Spleen (tissue), 11 donors: ENCODE data around the gene PRUNE1. TPM values are rescaled to one million over a fixed set of nuclear protein-coding genes. Genes with fewer than 3 reads are reported as not detected.

Source experiments
- DNase-seq: peaks from one replicate; pipeline ENCODE4 v3.0.0-alpha.2; 2020
- H3K27ac ChIP-seq, 8 donors: fragments of 200-600 bp; sonication (generic) in 7 of 8; 1 replicate in 4 of 8; 2 replicates in 4 of 8; pipeline versions ENCODE4 v1.5.0 to v1.8.0; 2016 to 2021; ENCODE audit warnings: inconsistent platforms in 4 of 8, mild to moderate bottlenecking in 4 of 8, moderate library complexity in 1 of 8
- H3K27me3 ChIP-seq, 7 donors: fragments of 200-600 bp; sonication (generic) in 6 of 7; replicated peaks in 1 of 7; 1 replicate in 4 of 7; 2 replicates in 3 of 7; pipeline versions ENCODE4 v1.5.0 to v1.8.0; 2016 to 2021; ENCODE audit warnings: inconsistent platforms in 3 of 7, mild to moderate bottlenecking in 1 of 7
- H3K36me3 ChIP-seq, 6 donors: fragments of 200-600 bp; sonication (generic) in 5 of 6; 1 replicate in 4 of 6; 2 replicates in 2 of 6; pipeline versions ENCODE4 v1.5.0 to v1.8.0; 2016 to 2021; ENCODE audit warnings: inconsistent platforms in 2 of 6
- H3K4me1 ChIP-seq, 6 donors: fragments of 200-600 bp; sonication (generic) in 5 of 6; 1 replicate in 3 of 6; 2 replicates in 3 of 6; pipeline versions ENCODE4 v1.5.0 to v1.8.0; 2016 to 2021; ENCODE audit warnings: inconsistent platforms in 3 of 6
- H3K4me3 ChIP-seq, 8 donors: fragments of 200-600 bp; sonication (generic) in 7 of 8; 1 replicate in 4 of 8; 2 replicates in 4 of 8; pipeline versions ENCODE4 v1.5.0 to v1.8.0; 2016 to 2021; ENCODE audit warnings: inconsistent platforms in 4 of 8, mild to moderate bottlenecking in 4 of 8, moderate library complexity in 2 of 8
- H3K9me3 ChIP-seq, 8 donors: fragments of 200-600 bp; sonication (generic) in 7 of 8; 1 replicate in 4 of 8; 2 replicates in 4 of 8; pipeline versions ENCODE4 v1.5.0 to v1.8.0; 2016 to 2021; ENCODE audit warnings: inconsistent platforms in 4 of 8
- POLR2A ChIP-seq, 3 donors: fragments of 450-650 bp; IDR thresholded peaks; one replicate each; pipeline ENCODE4 v1.5.1; 2017; ENCODE audit warnings: antibody characterized with exemption in 3 of 3, mild to moderate bottlenecking in 1 of 3
- POLR2AphosphoS5 ChIP-seq, 3 donors: sonication (generic); formaldehyde crosslinking; IDR thresholded peaks; one replicate each; pipeline ENCODE4 v1.5.1; 2017; ENCODE audit warnings: antibody characterized with exemption in 3 of 3
- WGBS, 5 donors: extraction: QIAGEN DNeasy Blood & Tissue Kit in 3 of 5; methylation state at CpG; one replicate each; pipeline versions ENCODE4 v1.1.5 to v1.1.7; 2013 to 2018; 5-methylcytosine and 5-hydroxymethylcytosine counted together
- intact Hi-C: fragments of 100-400 bp; cut with DNase I; formaldehyde crosslinking; loops from one replicate; pipeline ENCODE4 v1.15.0; 2023; ENCODE audit warnings: low total_unique reads
- polyA plus RNA-seq, 3 donors: library from polyadenylated mRNA; stranded (reverse); fragments of 200-250 nt; gene quantifications; one replicate each; pipeline ENCODE4 v1.2.1, GENCODE V29; 2013
- total RNA-seq, 7 donors: library from RNA; depleted of rRNA in 3 of 7; stranded (reverse); fragments of >200 nt in 3 of 7; fragmentation: NEBNext Ultra II Directional in 4 of 7; extraction: Animal tissue kit (Norgen Biotek cat#: 25700) in 4 of 7; gene quantifications; one replicate each; pipeline versions ENCODE4 v1.1.0 to v1.2.1, GENCODE V29; 2016 to 2021
- TF ChIP-seq, protein P1 (sequence below), 11 experiments: fragments of 200-600 bp in 7 of 11; fragments of 450-650 bp in 4 of 11; sonication (generic) in 4 of 11; IDR thresholded peaks in 8 of 11; conservative IDR thresholded peaks in 3 of 11; 1 replicate in 7 of 11; 2 replicates in 4 of 11; pipeline versions ENCODE4 v1.4.0 to v1.8.0; 2016 to 2021; ENCODE audit warnings: antibody characterized with exemption in 11 of 11, inconsistent platforms in 4 of 11, mild to moderate bottlenecking in 1 of 11
- donor health status: healthy with polysubstance abuse.
- donor health status: DM: no; HTN: no; CAD: no; lungs with moderate emphysema.
- donor health status: DM: no; HTN: no; CAD: no.
- donor health status: Bipolar disorder and iron deficiency.
- donor health status: healthy.
- donor health status: DM: no; HTN: no; CAD: no.
- donor health status: DM: yes; HTN: yes; CAD: no.

The PRUNE1 gene
- total and polyA plus RNA-seq, 10 donors, result 9.2 to 22.6 (median 17.0) TPM

DNA sequence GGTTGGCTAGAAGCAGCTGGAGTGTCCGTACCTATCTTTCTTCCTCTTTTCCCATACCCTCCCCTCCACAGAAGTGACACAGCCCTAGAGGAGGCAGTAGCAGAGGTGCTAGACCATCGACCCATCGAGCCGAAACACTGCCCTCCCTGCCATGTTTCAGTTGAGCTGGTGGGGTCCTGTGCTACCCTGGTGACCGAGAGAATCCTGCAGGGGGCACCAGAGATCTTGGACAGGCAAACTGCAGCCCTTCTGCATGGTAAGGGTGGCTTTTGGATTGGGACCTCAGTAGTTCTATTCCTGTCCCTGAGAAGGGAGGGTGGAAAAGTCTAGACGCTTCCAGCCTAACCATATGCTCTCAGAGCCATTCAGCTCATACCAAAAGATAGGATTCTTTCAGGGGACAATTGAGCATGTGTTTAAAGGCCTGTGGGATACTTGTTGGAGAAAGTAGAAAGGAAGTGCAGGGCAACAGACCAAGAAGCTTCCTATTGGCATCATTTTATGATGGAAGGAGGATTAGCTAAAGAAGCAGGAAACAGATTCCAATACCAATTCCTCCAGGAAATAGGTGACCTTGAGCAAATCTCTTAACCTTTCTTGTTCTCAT is 16.4 kb downstream of the PRUNE1 start:
- Histone ChIP-seq H3K9me3 (no peaks in the 10 kb centered on the region), H3K4me1 (peaks cover 6 to 12% (median 8%) of the 10 kb centered on the region in 6 donors), H3K4me3 (no peak overlapping the region), H3K36me3 (peaks cover 0 to 81% (median 43%) of the 10 kb centered on the region in 6 donors), H3K27me3 (no peaks in the 10 kb centered on the region), H3K27ac (peak overlapping the region; percentile 4 to 51 (median 24))
- peak; percentile 91 for DNase-seq
- intact Hi-C loops, result no loop called here
- 17 to 24% (median 21%) methylated on average over 6 of the region's 6 CpGs for WGBS, 5 donors
- peak in 2 of 3 donors; percentile 45 to 69 for TF ChIP-seq POLR2AphosphoS5 (IDR thresholded peaks at IDR 0.05)
- TF ChIP-seq, protein P1, sequence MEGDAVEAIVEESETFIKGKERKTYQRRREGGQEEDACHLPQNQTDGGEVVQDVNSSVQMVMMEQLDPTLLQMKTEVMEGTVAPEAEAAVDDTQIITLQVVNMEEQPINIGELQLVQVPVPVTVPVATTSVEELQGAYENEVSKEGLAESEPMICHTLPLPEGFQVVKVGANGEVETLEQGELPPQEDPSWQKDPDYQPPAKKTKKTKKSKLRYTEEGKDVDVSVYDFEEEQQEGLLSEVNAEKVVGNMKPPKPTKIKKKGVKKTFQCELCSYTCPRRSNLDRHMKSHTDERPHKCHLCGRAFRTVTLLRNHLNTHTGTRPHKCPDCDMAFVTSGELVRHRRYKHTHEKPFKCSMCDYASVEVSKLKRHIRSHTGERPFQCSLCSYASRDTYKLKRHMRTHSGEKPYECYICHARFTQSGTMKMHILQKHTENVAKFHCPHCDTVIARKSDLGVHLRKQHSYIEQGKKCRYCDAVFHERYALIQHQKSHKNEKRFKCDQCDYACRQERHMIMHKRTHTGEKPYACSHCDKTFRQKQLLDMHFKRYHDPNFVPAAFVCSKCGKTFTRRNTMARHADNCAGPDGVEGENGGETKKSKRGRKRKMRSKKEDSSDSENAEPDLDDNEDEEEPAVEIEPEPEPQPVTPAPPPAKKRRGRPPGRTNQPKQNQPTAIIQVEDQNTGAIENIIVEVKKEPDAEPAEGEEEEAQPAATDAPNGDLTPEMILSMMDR (IDR thresholded peaks at IDR 0.05 in 8 of 11, conservative IDR thresholded peaks at IDR 0.05 in 3 of 11), result peak; percentile 74 to 92 (median 83)
- no peak for TF ChIP-seq POLR2A (IDR thresholded peaks at IDR 0.05)

DNA sequence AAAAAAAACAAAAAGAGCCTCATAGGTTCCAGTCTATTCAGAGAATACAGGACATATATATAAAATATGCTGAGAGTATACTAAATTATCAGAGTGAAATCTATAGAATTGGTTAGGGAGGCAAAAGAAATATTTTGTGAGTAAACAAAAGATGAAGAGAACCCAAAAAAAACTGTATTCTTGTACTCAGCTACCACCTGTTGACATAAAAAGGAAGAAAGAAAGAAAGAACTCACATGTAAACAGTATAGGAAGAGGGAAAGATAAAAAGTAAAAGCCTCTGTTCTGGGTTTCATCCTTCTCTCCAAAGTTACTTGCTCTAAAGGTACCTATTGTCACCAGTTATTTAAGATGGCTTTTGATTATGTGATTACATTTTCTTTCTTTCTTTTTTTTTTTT is 18.2 kb downstream of the PRUNE1 start:
- intact Hi-C loops, result no loop called here
- H3K4me3 ChIP-seq, result no peak overlapping the region
- TF ChIP-seq, protein P1 (IDR thresholded peaks at IDR 0.05 in 8 of 11, conservative IDR thresholded peaks at IDR 0.05 in 3 of 11), result no peak
- TF ChIP-seq POLR2A (IDR thresholded peaks at IDR 0.05) (no peak), POLR2AphosphoS5 (IDR thresholded peaks at IDR 0.05) (no peak)
- peaks cover 0 to 82% (median 59%) of the 10 kb centered on the region in 6 donors for H3K36me3 ChIP-seq
- no peak overlapping the region for H3K27ac ChIP-seq
- no peaks in the 10 kb centered on the region for H3K9me3 ChIP-seq
- DNase-seq, result no peak
- no peaks in the 10 kb centered on the region for H3K27me3 ChIP-seq
- peaks cover 6 to 12% (median 8%) of the 10 kb centered on the region in 6 donors for H3K4me1 ChIP-seq

DNA sequence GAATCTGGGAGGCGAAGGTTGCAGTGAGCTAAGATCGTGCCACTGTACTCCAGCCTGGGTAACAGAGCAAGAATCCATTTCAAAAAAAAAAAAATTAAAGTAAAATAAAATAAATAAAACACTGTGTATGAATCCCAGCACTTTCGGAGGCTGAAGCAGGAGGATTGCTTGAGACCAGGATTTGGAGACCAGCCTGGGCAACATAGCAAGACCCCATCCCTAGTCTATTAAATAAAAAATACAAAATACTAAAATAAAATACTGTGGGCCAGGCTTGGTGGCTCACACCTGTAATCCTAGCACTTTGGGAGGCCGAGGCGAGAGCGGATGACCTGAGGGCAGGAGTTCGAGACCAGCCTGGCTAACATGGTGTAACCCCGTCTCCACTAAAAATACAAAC is 23.9 kb downstream of the PRUNE1 start:
- DNase-seq, result no peak
- Histone ChIP-seq H3K4me3 (no peak overlapping the region), H3K4me1 (no peaks in the 10 kb centered on the region), H3K27ac (no peak overlapping the region), H3K27me3 (no peaks in the 10 kb centered on the region), H3K9me3 (no peaks in the 10 kb centered on the region), H3K36me3 (peaks cover 0 to 85% (median 63%) of the 10 kb centered on the region in 6 donors)
- TF ChIP-seq POLR2AphosphoS5 (IDR thresholded peaks at IDR 0.05), result no peak
- TF ChIP-seq, protein P1 (IDR thresholded peaks at IDR 0.05 in 8 of 11, conservative IDR thresholded peaks at IDR 0.05 in 3 of 11), result no peak
- no peak for TF ChIP-seq POLR2A (IDR thresholded peaks at IDR 0.05)
- intact Hi-C loops, result no loop called here
- WGBS, 5 donors, result 95 to 98% (median 97%) methylated on average over 8 of the region's 8 CpGs

DNA sequence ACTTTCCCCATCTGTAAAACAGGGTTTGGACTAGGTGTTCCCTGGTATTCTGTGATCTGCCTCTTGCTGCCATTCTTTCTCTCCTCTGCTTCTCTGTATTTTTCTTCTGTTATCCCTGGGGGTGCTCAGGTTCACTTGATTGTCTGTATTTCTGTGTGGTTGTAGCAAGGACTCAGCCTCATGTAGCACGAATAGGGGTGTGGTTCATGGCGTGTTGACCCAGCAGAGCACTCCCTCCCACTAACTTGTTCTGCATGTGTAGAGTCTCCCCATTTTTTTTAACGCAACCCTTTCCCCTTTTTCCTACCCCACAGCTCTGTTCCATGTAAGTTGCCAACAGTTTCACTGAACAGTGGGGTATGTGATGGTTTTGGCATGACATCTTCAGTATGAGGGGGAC is 26.9 kb downstream of the PRUNE1 start:
- Histone ChIP-seq H3K27me3 (no peaks in the 10 kb centered on the region), H3K4me3 (no peak overlapping the region), H3K27ac (no peak overlapping the region), H3K36me3 (peaks cover 0 to 55% (median 38%) of the 10 kb centered on the region in 6 donors), H3K9me3 (no peaks in the 10 kb centered on the region), H3K4me1 (no peaks in the 10 kb centered on the region)
- no peak for DNase-seq
- 93 to 98% (median 97%) methylated on average over 3 of the region's 3 CpGs for whole genome bisulfite sequencing, 5 donors
- intact Hi-C loops, result no loop called here
- TF ChIP-seq POLR2AphosphoS5 (IDR thresholded peaks at IDR 0.05), result no peak
- no peak for TF ChIP-seq POLR2A (IDR thresholded peaks at IDR 0.05)
- TF ChIP-seq, protein P1 (IDR thresholded peaks at IDR 0.05 in 8 of 11, conservative IDR thresholded peaks at IDR 0.05 in 3 of 11), result no peak
